Smooth muscle cell (in vitro differentiated cells): ENCODE measurements around the gene ZFHX2. TPM values are rescaled to one million over a fixed set of nuclear protein-coding genes. Genes with fewer than 3 reads are reported as not detected.

Experiments used
- DNase-seq: peaks from one replicate; lab custom pipeline; 2025; ENCODE audit not compliant: unreplicated experiment; lab: John Stamatoyannopoulos, UW
- H2AFZ ChIP-seq: fragments of 200-600 bp; sonication (generic); 2 replicates; pipeline ENCODE4 v1.6.0; 2016; ENCODE audit warnings: antibody characterized with exemption, low read depth, mild to moderate bottlenecking
- H3F3A ChIP-seq: fragments of 200-600 bp; sonication (generic); 2 replicates; pipeline ENCODE4 v1.6.0; 2017; ENCODE audit warnings: antibody characterized with exemption, low read depth
- H3K27ac ChIP-seq: fragments of 200-600 bp; sonication (generic); 2 replicates; pipeline ENCODE4 v1.5.1; 2016; ENCODE audit warnings: low read depth, mild to moderate bottlenecking
- H3K27me3 ChIP-seq: fragments of 200-600 bp; sonication (generic); 2 replicates; pipeline ENCODE4 v1.6.1; 2016; ENCODE audit warnings: low read depth, mild to moderate bottlenecking
- H3K36me3 ChIP-seq: fragments of 200-600 bp; sonication (generic); 2 replicates; pipeline ENCODE4 v1.5.1; 2016; ENCODE audit warnings: low read depth
- H3K4me1 ChIP-seq: fragments of 200-600 bp; sonication (generic); 2 replicates; pipeline ENCODE4 v1.5.1; 2016; ENCODE audit warnings: low read depth
- H3K4me2 ChIP-seq: fragments of 200-600 bp; sonication (generic); 2 replicates; pipeline ENCODE4 v1.6.0; 2016; ENCODE audit warnings: mild to moderate bottlenecking
- H3K4me3 ChIP-seq: fragments of 200-600 bp; sonication (generic); 2 replicates; pipeline ENCODE4 v1.5.1; 2016; ENCODE audit warnings: mild to moderate bottlenecking
- H3K79me2 ChIP-seq: fragments of 200-600 bp; sonication (generic); 2 replicates; pipeline ENCODE4 v1.6.0; 2016; ENCODE audit warnings: low read depth, mild to moderate bottlenecking
- H3K9ac ChIP-seq: fragments of 200-600 bp; sonication (generic); 2 replicates; pipeline ENCODE4 v1.6.0; 2016; ENCODE audit warnings: low read depth
- H3K9me3 ChIP-seq: fragments of 200-600 bp; sonication (generic); replicated peaks from 2 replicates; pipeline ENCODE4 v1.5.1; 2016; ENCODE audit warnings: low read depth
- H4K20me1 ChIP-seq: fragments of 200-600 bp; sonication (generic); 2 replicates; pipeline ENCODE4 v1.6.0; 2016; ENCODE audit warnings: low read depth
- CTCF ChIP-seq: fragments of 200-600 bp; sonication (generic); IDR thresholded peaks from 2 replicates; pipeline ENCODE4 v1.5.1; 2017; ENCODE audit warnings: borderline replicate concordance, mild to moderate bottlenecking, antibody characterized with exemption; ENCODE audit not compliant: insufficient read depth, poor library complexity, severe bottlenecking
- WGBS: methylation state at CpG from one replicate; pipeline ENCODE4 v1.1.7; 2016; ENCODE audit warnings: low lambda C conversion rate; 5-methylcytosine and 5-hydroxymethylcytosine counted together
- polyA plus RNA-seq: library from polyadenylated mRNA; unstranded; fragments of >200 nt; fragmentation: Nextera tagmentation; extraction: Ambion mirVana; gene quantifications from 2 replicates; pipeline ENCODE4 v1.2.1, GENCODE V29; 2016
- total RNA-seq: library from RNA; depleted of rRNA; stranded (reverse); fragments of >200 nt; gene quantifications from 2 replicates; pipeline ENCODE4 v1.2.3, GENCODE V29; 2014

Gene ZFHX2
- total and polyA plus RNA-seq, 2 experiments from 2014 or later, result 0.27 to 1.4 TPM

- 6% methylated on average over 14 of the region's 14 CpGs for WGBS
These were observed 3.9 kb upstream of the ZFHX2 start for GRCh38 chr14:23555533-23555881.

GRCh38 chr14:23550812-23551265, 726 bp downstream of the ZFHX2 start:
- DNase-seq, result no peak
- Histone ChIP-seq H3F3A (peaks cover 6% of the 10 kb centered on the region), H3K4me3 (peak overlapping the region; percentile 75), H3K36me3 (no peaks in the 10 kb centered on the region), H3K9ac (peak overlapping the region; percentile 63), H4K20me1 (no peaks in the 10 kb centered on the region), H2AFZ (peak overlapping the region; percentile 88), H3K27ac (peak overlapping the region; percentile 59), H3K4me1 (peaks cover 34% of the 10 kb centered on the region), H3K27me3 (no peaks in the 10 kb centered on the region), H3K9me3 (no peaks in the 10 kb centered on the region), H3K79me2 (no peaks in the 10 kb centered on the region), H3K4me2 (peak overlapping the region; percentile 87)
- WGBS, result 3% methylated on average over 34 of the region's 37 CpGs
- TF ChIP-seq CTCF, result no peak

More at GRCh38 chr14:23555533-23555881, 3.9 kb upstream of the ZFHX2 start:
- Histone ChIP-seq H3K79me2 (peaks cover 7% of the 10 kb centered on the region), H2AFZ (peak overlapping the region; percentile 96), H4K20me1 (no peaks in the 10 kb centered on the region), H3K4me2 (peak overlapping the region; percentile 90), H3K27me3 (no peaks in the 10 kb centered on the region), H3F3A (peaks cover 3% of the 10 kb centered on the region), H3K4me1 (peaks cover 13% of the 10 kb centered on the region), H3K36me3 (no peaks in the 10 kb centered on the region), H3K9me3 (no peaks in the 10 kb centered on the region), H3K27ac (no peak overlapping the region), H3K4me3 (peak overlapping the region; percentile 93), H3K9ac (peak overlapping the region; percentile 87)
- no peak for DNase-seq
- TF ChIP-seq CTCF, result no peak

- Histone ChIP-seq H3K27me3 (no peaks in the 10 kb centered on the region), H3F3A (peaks cover 6% of the 10 kb centered on the region), H3K36me3 (no peaks in the 10 kb centered on the region), H3K79me2 (no peaks in the 10 kb centered on the region), H3K9me3 (no peaks in the 10 kb centered on the region), H3K27ac (peak overlapping the region; percentile 83), H3K4me1 (peaks cover 33% of the 10 kb centered on the region), H4K20me1 (no peaks in the 10 kb centered on the region), H3K9ac (peak overlapping the region; percentile 63), H3K4me2 (peak overlapping the region; percentile 87), H2AFZ (peak overlapping the region; percentile 88), H3K4me3 (peak overlapping the region; percentile 75)
- WGBS, result 14% methylated on average over 12 of the region's 12 CpGs
- TF ChIP-seq CTCF, result no peak
- DNase-seq, result no peak
These were observed 1.3 kb downstream of the ZFHX2 start for GRCh38 chr14:23550131-23550811.
